ENCODE measurements around the gene CHCHD6.

Gene CHCHD6

DNA sequence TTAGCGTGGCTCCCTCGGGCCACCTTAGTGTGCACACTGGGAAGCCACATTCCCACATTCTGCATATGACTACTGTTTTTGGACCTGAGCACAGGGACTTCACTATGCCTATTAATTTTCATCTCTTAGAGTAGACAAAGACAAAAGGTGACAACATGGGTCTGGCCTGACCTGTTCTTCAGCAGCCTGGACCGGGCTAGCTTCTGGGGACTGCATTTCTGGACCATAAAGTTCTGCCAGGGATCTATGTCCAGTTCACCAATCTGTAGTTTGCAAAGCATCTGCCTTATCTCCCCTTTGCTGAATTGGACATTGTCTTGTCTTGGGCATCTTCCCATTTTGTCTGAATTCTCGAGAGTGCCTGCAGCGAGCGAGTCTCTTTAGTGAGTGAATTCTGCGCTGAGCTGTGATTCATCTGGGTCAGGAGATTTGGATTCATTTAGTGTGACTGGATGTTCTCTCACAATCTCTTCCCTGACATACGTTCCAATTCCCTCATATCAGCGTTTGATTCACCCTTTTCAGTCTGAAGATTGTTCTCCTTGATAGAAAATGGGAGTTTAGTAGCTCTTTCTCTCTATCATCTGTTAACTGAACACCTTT lies 166.7 kb downstream of the CHCHD6 start:
- Histone ChIP-seq H3K4me3 (ENCODE audit: insufficient read depth, low read depth, low read length) (no peak overlapping the region), H3K27me3 (ENCODE audit: control insufficient read depth, insufficient read depth, low read length, poor library complexity, severe bottlenecking) (no peaks in the 10 kb centered on the region), H3K27ac (ENCODE audit: insufficient read depth, low read depth, low read length, poor library complexity, severe bottlenecking) (no peak overlapping the region), H3K9me3 (ENCODE audit: control insufficient read depth, low read length) (no peaks in the 10 kb centered on the region), H3K36me3 (ENCODE audit: control insufficient read depth, insufficient read depth, low read length) (no peaks in the 10 kb centered on the region), H3K4me1 (ENCODE audit: control insufficient read depth, insufficient read depth, low read length) (no peaks in the 10 kb centered on the region)
- WGBS, 2 experiments, result 95 to 97% methylated on average over 8 to 9 of the region's 9 CpGs

GRCh38 chr3:126872701-126873342 lies 168.8 kb downstream of the CHCHD6 start:
- no peaks in the 10 kb centered on the region for H3K36me3 ChIP-seq (ENCODE audit: control insufficient read depth, insufficient read depth, low read length)
- H3K4me1 ChIP-seq (ENCODE audit: control insufficient read depth, insufficient read depth, low read length), result no peaks in the 10 kb centered on the region

GRCh38 chr3:126873416-126873815 lies 169.4 kb downstream of the CHCHD6 start:
- H3K36me3 ChIP-seq (ENCODE audit: control insufficient read depth, insufficient read depth, low read length), result no peaks in the 10 kb centered on the region

More at GRCh38 chr3:126872701-126873342, 168.8 kb downstream of the CHCHD6 start:
- no peaks in the 10 kb centered on the region for H3K9me3 ChIP-seq (ENCODE audit: control insufficient read depth, low read length)
- H3K27ac ChIP-seq (ENCODE audit: insufficient read depth, low read depth, low read length, poor library complexity, severe bottlenecking), result no peak overlapping the region
- H3K27me3 ChIP-seq (ENCODE audit: control insufficient read depth, insufficient read depth, low read length, poor library complexity, severe bottlenecking), result no peaks in the 10 kb centered on the region
- WGBS, 2 experiments, result 95 to 96% methylated on average over 9 to 10 of the region's 10 CpGs
- H3K4me3 ChIP-seq (ENCODE audit: insufficient read depth, low read depth, low read length), result no peak overlapping the region

DNA sequence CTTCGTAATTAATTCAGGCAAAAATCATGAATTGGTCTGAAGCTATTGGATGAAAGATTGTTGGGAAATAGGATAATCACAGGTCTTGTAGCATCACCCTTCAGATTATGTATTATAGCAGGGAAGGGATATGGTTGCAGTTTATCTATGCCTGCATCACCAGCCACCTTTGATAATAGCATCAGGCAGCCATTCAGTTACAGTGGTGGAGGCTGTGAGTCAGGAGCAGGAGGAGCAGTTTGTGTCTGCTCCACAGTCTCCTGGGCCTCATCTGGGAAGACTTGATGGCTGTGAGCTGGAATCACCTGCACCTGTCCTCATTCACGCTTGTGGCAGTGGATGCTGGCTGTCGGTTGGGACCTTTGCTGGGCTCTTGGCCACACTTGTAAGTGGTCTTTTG lies 174.6 kb downstream of the CHCHD6 start:
- Histone ChIP-seq H3K36me3 (ENCODE audit: control insufficient read depth, insufficient read depth, low read length) (no peaks in the 10 kb centered on the region), H3K27ac (ENCODE audit: insufficient read depth, low read depth, low read length, poor library complexity, severe bottlenecking) (no peak overlapping the region), H3K4me3 (ENCODE audit: insufficient read depth, low read depth, low read length) (no peak overlapping the region), H3K9me3 (ENCODE audit: control insufficient read depth, low read length) (no peaks in the 10 kb centered on the region), H3K4me1 (ENCODE audit: control insufficient read depth, insufficient read depth, low read length) (peaks cover 6% of the 10 kb centered on the region), H3K27me3 (ENCODE audit: control insufficient read depth, insufficient read depth, low read length, poor library complexity, severe bottlenecking) (no peaks in the 10 kb centered on the region)
- 95 to 97% methylated on average over 3 of the region's 3 CpGs for WGBS, 2 experiments

More at GRCh38 chr3:126873416-126873815, 169.4 kb downstream of the CHCHD6 start:
- no peaks in the 10 kb centered on the region for H3K27me3 ChIP-seq (ENCODE audit: control insufficient read depth, insufficient read depth, low read length, poor library complexity, severe bottlenecking)
- 98 to 99% methylated on average over 1 of the region's 1 CpG for WGBS, 2 experiments
- no peaks in the 10 kb centered on the region for H3K4me1 ChIP-seq (ENCODE audit: control insufficient read depth, insufficient read depth, low read length)
- no peak overlapping the region for H3K4me3 ChIP-seq (ENCODE audit: insufficient read depth, low read depth, low read length)
- H3K9me3 ChIP-seq (ENCODE audit: control insufficient read depth, low read length), result no peaks in the 10 kb centered on the region
- H3K27ac ChIP-seq (ENCODE audit: insufficient read depth, low read depth, low read length, poor library complexity, severe bottlenecking), result no peak overlapping the region

DNA sequence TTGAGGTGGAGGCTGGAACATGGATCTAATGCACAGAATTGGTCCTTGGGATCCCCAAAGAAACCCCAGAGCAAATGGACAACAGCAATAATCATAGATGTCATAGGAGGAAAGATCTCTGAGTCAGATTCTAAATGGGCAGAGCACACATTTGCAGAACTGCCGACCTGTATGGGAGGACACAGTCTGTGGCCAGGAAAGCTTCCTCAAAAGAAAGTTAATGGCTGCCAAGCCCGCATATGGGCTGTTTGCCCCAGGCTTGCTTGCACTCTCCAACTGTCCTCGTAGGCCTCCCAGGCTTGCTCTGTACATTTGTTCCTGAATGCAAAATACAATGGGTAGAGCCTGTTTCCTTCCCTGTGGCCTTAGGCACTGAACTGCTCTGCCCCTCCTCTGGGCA lies 176.9 kb downstream of the CHCHD6 start:
- WGBS, 2 experiments, result 93 to 97% methylated on average over 3 of the region's 3 CpGs
- H3K27ac ChIP-seq (ENCODE audit: insufficient read depth, low read depth, low read length, poor library complexity, severe bottlenecking), result no peak overlapping the region
- no peaks in the 10 kb centered on the region for H3K9me3 ChIP-seq (ENCODE audit: control insufficient read depth, low read length)
- H3K4me1 ChIP-seq (ENCODE audit: control insufficient read depth, insufficient read depth, low read length), result peaks cover 6% of the 10 kb centered on the region
- no peaks in the 10 kb centered on the region for H3K36me3 ChIP-seq (ENCODE audit: control insufficient read depth, insufficient read depth, low read length)
- no peaks in the 10 kb centered on the region for H3K27me3 ChIP-seq (ENCODE audit: control insufficient read depth, insufficient read depth, low read length, poor library complexity, severe bottlenecking)
- no peak overlapping the region for H3K4me3 ChIP-seq (ENCODE audit: insufficient read depth, low read depth, low read length)

DNA sequence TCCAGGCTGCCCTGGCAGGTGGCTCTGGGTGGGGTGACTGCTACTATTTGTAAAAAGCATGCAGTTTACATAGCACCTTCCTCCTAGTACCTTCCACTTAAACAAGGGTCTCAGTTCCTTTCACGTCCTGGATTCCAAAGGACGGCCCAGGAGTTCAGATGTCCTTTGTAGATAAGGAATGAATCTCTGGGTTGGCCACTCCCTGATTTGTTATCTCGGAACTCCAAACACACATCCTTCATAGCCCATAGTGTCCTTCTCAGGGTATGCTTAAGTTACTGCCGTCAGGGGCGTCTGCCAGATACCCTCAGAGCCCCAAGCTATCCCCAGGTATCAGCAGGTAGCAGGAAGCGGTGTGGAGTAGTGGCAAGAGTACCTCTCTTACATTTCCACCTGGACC lies 177.8 kb downstream of the CHCHD6 start:
- peaks cover 6% of the 10 kb centered on the region for H3K4me1 ChIP-seq (ENCODE audit: control insufficient read depth, insufficient read depth, low read length)

DNA sequence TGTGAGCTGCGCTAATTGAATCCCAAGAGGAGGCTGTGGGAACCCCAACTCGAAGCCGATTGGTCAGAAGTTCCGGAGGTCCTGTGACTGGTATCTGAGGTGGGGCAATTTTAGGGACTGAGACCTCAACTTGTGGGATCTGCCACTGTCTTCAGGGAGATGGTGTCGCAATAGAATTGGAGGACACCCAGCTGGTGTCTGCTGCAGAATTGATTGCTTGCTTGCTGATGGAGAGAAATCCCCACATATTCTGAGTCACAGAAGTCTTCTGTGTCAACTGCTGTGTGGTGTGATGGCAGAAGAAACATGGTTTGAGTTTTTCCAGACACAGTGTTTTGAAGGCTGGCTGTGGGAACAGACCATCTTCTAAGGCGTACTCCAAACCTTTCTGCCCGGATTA lies 179.2 kb downstream of the CHCHD6 start:
- no peak overlapping the region for H3K27ac ChIP-seq (ENCODE audit: insufficient read depth, low read depth, low read length, poor library complexity, severe bottlenecking)
- no peaks in the 10 kb centered on the region for H3K27me3 ChIP-seq (ENCODE audit: control insufficient read depth, insufficient read depth, low read length, poor library complexity, severe bottlenecking)
- no peaks in the 10 kb centered on the region for H3K36me3 ChIP-seq (ENCODE audit: control insufficient read depth, insufficient read depth, low read length)
- 95% methylated on average over 7 of the region's 7 CpGs for WGBS, 2 experiments
- H3K4me3 ChIP-seq (ENCODE audit: insufficient read depth, low read depth, low read length), result no peak overlapping the region
- H3K4me1 ChIP-seq (ENCODE audit: control insufficient read depth, insufficient read depth, low read length), result peaks cover 9% of the 10 kb centered on the region
- H3K9me3 ChIP-seq (ENCODE audit: control insufficient read depth, low read length), result no peaks in the 10 kb centered on the region

More for the DNA sequence above, 177.8 kb downstream of the CHCHD6 start:
- Histone ChIP-seq H3K4me3 (ENCODE audit: insufficient read depth, low read depth, low read length) (no peak overlapping the region), H3K9me3 (ENCODE audit: control insufficient read depth, low read length) (no peaks in the 10 kb centered on the region), H3K27me3 (ENCODE audit: control insufficient read depth, insufficient read depth, low read length, poor library complexity, severe bottlenecking) (no peaks in the 10 kb centered on the region), H3K36me3 (ENCODE audit: control insufficient read depth, insufficient read depth, low read length) (no peaks in the 10 kb centered on the region), H3K27ac (ENCODE audit: insufficient read depth, low read depth, low read length, poor library complexity, severe bottlenecking) (no peak overlapping the region)
- 90 to 98% methylated on average over 6 of the region's 6 CpGs for WGBS, 2 experiments

GRCh38 chr3:126885425-126885824 lies 181.4 kb downstream of the CHCHD6 start:
- Histone ChIP-seq H3K27ac (ENCODE audit: insufficient read depth, low read depth, low read length, poor library complexity, severe bottlenecking) (no peak overlapping the region), H3K4me3 (ENCODE audit: insufficient read depth, low read depth, low read length) (no peak overlapping the region), H3K27me3 (ENCODE audit: control insufficient read depth, insufficient read depth, low read length, poor library complexity, severe bottlenecking) (no peaks in the 10 kb centered on the region), H3K4me1 (ENCODE audit: control insufficient read depth, insufficient read depth, low read length) (peaks cover 11% of the 10 kb centered on the region), H3K36me3 (ENCODE audit: control insufficient read depth, insufficient read depth, low read length) (no peaks in the 10 kb centered on the region), H3K9me3 (ENCODE audit: control insufficient read depth, low read length) (no peaks in the 10 kb centered on the region)
- 67 to 100% methylated on average over 1 of the region's 1 CpG for WGBS, 2 experiments

GRCh38 chr3:126886217-126886616 lies 182.2 kb downstream of the CHCHD6 start:
- Histone ChIP-seq H3K4me3 (ENCODE audit: insufficient read depth, low read depth, low read length) (no peak overlapping the region), H3K27ac (ENCODE audit: insufficient read depth, low read depth, low read length, poor library complexity, severe bottlenecking) (no peak overlapping the region), H3K9me3 (ENCODE audit: control insufficient read depth, low read length) (no peaks in the 10 kb centered on the region), H3K4me1 (ENCODE audit: control insufficient read depth, insufficient read depth, low read length) (peaks cover 7% of the 10 kb centered on the region), H3K36me3 (ENCODE audit: control insufficient read depth, insufficient read depth, low read length) (no peaks in the 10 kb centered on the region), H3K27me3 (ENCODE audit: control insufficient read depth, insufficient read depth, low read length, poor library complexity, severe bottlenecking) (no peaks in the 10 kb centered on the region)
- 93 to 96% methylated on average over 5 of the region's 5 CpGs for WGBS, 2 experiments

GRCh38 chr3:126887686-126888085 lies 183.6 kb downstream of the CHCHD6 start:
- Histone ChIP-seq H3K4me3 (ENCODE audit: insufficient read depth, low read depth, low read length) (no peak overlapping the region), H3K9me3 (ENCODE audit: control insufficient read depth, low read length) (no peaks in the 10 kb centered on the region), H3K27me3 (ENCODE audit: control insufficient read depth, insufficient read depth, low read length, poor library complexity, severe bottlenecking) (no peaks in the 10 kb centered on the region), H3K36me3 (ENCODE audit: control insufficient read depth, insufficient read depth, low read length) (no peaks in the 10 kb centered on the region), H3K4me1 (ENCODE audit: control insufficient read depth, insufficient read depth, low read length) (peaks cover 6% of the 10 kb centered on the region), H3K27ac (ENCODE audit: insufficient read depth, low read depth, low read length, poor library complexity, severe bottlenecking) (no peak overlapping the region)
- WGBS, 2 experiments, result 89% methylated on average over 7 of the region's 7 CpGs

All from ectodermal cell (in vitro differentiated cells).